ENCODE measurements around the gene ATG9B. TPM values are rescaled to one million over a fixed set of nuclear protein-coding genes. Genes with fewer than 3 reads are reported as not detected.

The ATG9B gene
- total and polyA plus RNA-seq, 2 of the 13 experiments (the other 11 are each of a cell fraction or from before 2014, with no cell fraction given) = 0.24 TPM; not detected in 1

GRCh38 chr7:150983893-150984368, 40.4 kb downstream of the ATG9B start (continued):
- no peak for TF ChIP-seq HMG20A (CRISPR knock-in tag; IDR thresholded peaks at IDR 0.05; ENCODE audit: borderline replicate concordance)

- Histone ChIP-seq H3K27me3 (ENCODE audit: control insufficient read depth in 1 of 2, insufficient read depth in 2 of 2, low read length in 2 of 2) (peaks cover 2 to 28% of the 10 kb centered on the region in 2 experiments; a peak in 4 of 5 replicates), H3K27ac (ENCODE audit: extremely low read length, insufficient read depth, low read length) (no peak overlapping the region), H3K9me3 (ENCODE audit: low read length) (no peaks in the 10 kb centered on the region), H2AFZ (ENCODE audit: low read length) (no peak overlapping the region), H3K4me2 (ENCODE audit: low read depth, low read length) (no peak overlapping the region), H3K4me3 (replicated peaks in 1 of 3; ENCODE audit: insufficient read depth in 1 of 3, low read depth in 2 of 3, low read length in 3 of 3) (no peak overlapping the region), H3K9ac (ENCODE audit: insufficient read depth, low read depth, low read length) (no peak overlapping the region), H3K4me1 (ENCODE audit: insufficient read depth, low read length) (peaks cover 9% of the 10 kb centered on the region; the same call in 1 of the 2 replicates), H3K79me2 (ENCODE audit: insufficient read depth, low read length) (no peaks in the 10 kb centered on the region), H4K20me1 (ENCODE audit: insufficient read depth, low read length) (0 out of 2 replicates have a peak, but pooled peaks cover 5% of the 10 kb centered on the region), H3K36me3 (replicated peaks in 1 of 2; ENCODE audit: control insufficient read depth in 1 of 2, insufficient read depth in 2 of 2, low read length in 2 of 2) (no peaks in the 10 kb centered on the region)
- TF ChIP-seq ZBTB2 (CRISPR knock-in tag; IDR thresholded peaks at IDR 0.05; ENCODE audit: low read depth) (no peak), RARA (CRISPR knock-in tag; IDR thresholded peaks at IDR 0.05) (no peak), TBX2 (CRISPR knock-in tag; IDR thresholded peaks at IDR 0.05; ENCODE audit: borderline replicate concordance) (no peak), CEBPG (CRISPR knock-in tag; IDR thresholded peaks at IDR 0.05) (no peak), TEF (CRISPR knock-in tag; IDR thresholded peaks at IDR 0.05) (no peak), SNAPC2 (CRISPR knock-in tag; IDR thresholded peaks at IDR 0.05) (no peak), CBX2 (IDR thresholded peaks at IDR 0.05; ENCODE audit: low read depth, low read length) (no peak), CBX2 (CRISPR knock-in tag; IDR thresholded peaks at IDR 0.05; ENCODE audit: low read depth) (no peak), NFATC3 (CRISPR knock-in tag; IDR thresholded peaks at IDR 0.05) (no peak), IRF9 (CRISPR knock-in tag; IDR thresholded peaks at IDR 0.05; ENCODE audit: borderline replicate concordance) (no peak)
- ATAC-seq = no peak
- no peak for FAIRE-seq
- WGBS (ENCODE audit: low lambda C conversion rate) = 0% methylated on average over 1 of the region's 3 CpGs
- in situ Hi-C loops (cut with HindIII; ENCODE audit: extremely low pct_ligation_motif_present, low pct_unique_long_range_greater_than_20kb) = no loop called here
- no peak for DNase-seq (ENCODE audit: low spot score)
- no TSS peak for BruUV-seq (replicated peaks)
- POLR2A ChIA-PET = no interaction called here
- CTCF ChIA-PET (ENCODE audit: low intra/inter-chr PET ratio, low total read pairs) = no interaction called here
- intact Hi-C loops (cut with micrococcal nuclease; ENCODE audit: unreplicated experiment) = no loop called here
These were observed 41.9 kb downstream of the ATG9B start for GRCh38 chr7:150982351-150982750.
